Right hindlimb (tissue), 1 donor: ENCODE results near the gene CHMP2A.

Experiments
- DNase-seq: peaks from one replicate; pipeline ENCODE4 v3.0.0-alpha.2; 2018

The CHMP2A gene

GRCh38 chr19:58569943-58570670 lies 15.2 kb upstream of the CHMP2A start:
- no peak for DNase-seq

GRCh38 chr19:58569191-58569942 lies 14.5 kb upstream of the CHMP2A start:
- no peak for DNase-seq

- no peak for DNase-seq
Observed at GRCh38 chr19:58568453-58569130, 13.7 kb upstream of the CHMP2A start.

GRCh38 chr19:58566989-58567388 lies 12.1 kb upstream of the CHMP2A start:
- DNase-seq: no peak

- no peak for DNase-seq
Observed at GRCh38 chr19:58563823-58564222, 8.9 kb upstream of the CHMP2A start.

- DNase-seq: no peak
Observed at GRCh38 chr19:58563034-58563573, 8.2 kb upstream of the CHMP2A start.

GRCh38 chr19:58562122-58563033 lies 7.5 kb upstream of the CHMP2A start:
- DNase-seq: peak; percentile 59

GRCh38 chr19:58561373-58562121 lies 6.6 kb upstream of the CHMP2A start:
- DNase-seq: no peak

- DNase-seq: no peak
Observed at GRCh38 chr19:58560921-58561320, 6.0 kb upstream of the CHMP2A start.

- DNase-seq: no peak
Observed at GRCh38 chr19:58560007-58560887, 5.3 kb upstream of the CHMP2A start.

- peak; percentile 96 for DNase-seq
Observed at GRCh38 chr19:58559275-58560006, 4.5 kb upstream of the CHMP2A start.

- peak; percentile 100 for DNase-seq
Observed at GRCh38 chr19:58558623-58559274, 3.8 kb upstream of the CHMP2A start.

- DNase-seq: no peak
Observed at GRCh38 chr19:58558066-58558622, 3.2 kb upstream of the CHMP2A start, which contains the start of gene UBE2M. Gene UBE2M, minus strand, starts transcription at chr19:58558611. Its CDS starts 230 bp downstream, at chr19:58558381.

- DNase-seq: no peak
Observed at GRCh38 chr19:58557221-58558065, 2.5 kb upstream of the CHMP2A start.

GRCh38 chr19:58556622-58557220 lies 1.8 kb upstream of the CHMP2A start:
- DNase-seq: no peak

- DNase-seq: peak; percentile 30
Observed at GRCh38 chr19:58555920-58556621, 1.2 kb upstream of the CHMP2A start.
